CD4-positive, alpha-beta T cell treated with Interleukin-6 at 100 ng/mL for 8 hours (primary cell): ENCODE results near the gene DUSP9.
"Not testable (repeated sequence)": the region's sequence is repeated elsewhere in the genome, so short reads cannot be mapped to it uniquely, and the experiment has no call there.

Experiments
- DNase-seq: peaks from one replicate; pipeline ENCODE4 v3.0.0-alpha.2; 2020; ENCODE audit warnings: mixed read lengths, low spot score

DUSP9 gene

GRCh38 chrX:153646620-153647373 is at the start of gene DUSP9:
DUSP9 (plus strand) TSS chrX:153647203; CDS start chrX:153647954, 751 bp downstream.
- no peak for DNase-seq

- no peak for DNase-seq
Observed at GRCh38 chrX:153598541-153599191, 48.3 kb upstream of the DUSP9 start, which contains the start of gene CCNQ. CCNQ (minus strand) TSS chrX:153599139; CDS start chrX:153599073, 66 bp downstream.

- DNase-seq: peak; percentile 89
Observed at GRCh38 chrX:153599192-153600031, 47.6 kb upstream of the DUSP9 start.

GRCh38 chrX:153600032-153600373 is 47.0 kb upstream of the DUSP9 start:
- no peak for DNase-seq

GRCh38 chrX:153600921-153601320 is 46.1 kb upstream of the DUSP9 start:
- no peak for DNase-seq

- no peak for DNase-seq
Observed at GRCh38 chrX:153601511-153602110, 45.4 kb upstream of the DUSP9 start.

GRCh38 chrX:153602601-153603000 is 44.4 kb upstream of the DUSP9 start:
- DNase-seq: no peak

- DNase-seq: no peak
Observed at GRCh38 chrX:153603131-153603656, 43.8 kb upstream of the DUSP9 start.

GRCh38 chrX:153604666-153605380 is 42.2 kb upstream of the DUSP9 start:
- DNase-seq: not testable (repeated sequence)

GRCh38 chrX:153606503-153606902 is 40.5 kb upstream of the DUSP9 start:
- no peak for DNase-seq

- DNase-seq: no peak
Observed at GRCh38 chrX:153608376-153608775, 38.6 kb upstream of the DUSP9 start.

GRCh38 chrX:153608806-153609205 is 38.2 kb upstream of the DUSP9 start:
- DNase-seq: no peak

GRCh38 chrX:153609917-153610835 is 36.8 kb upstream of the DUSP9 start:
- DNase-seq: peak; percentile 77

GRCh38 chrX:153610836-153611213 is 36.2 kb upstream of the DUSP9 start:
- DNase-seq: no peak

GRCh38 chrX:153611298-153612095 is 35.5 kb upstream of the DUSP9 start:
- no peak for DNase-seq

- DNase-seq: no peak
Observed at GRCh38 chrX:153612413-153612812, 34.6 kb upstream of the DUSP9 start.

GRCh38 chrX:153614818-153615217 is 32.2 kb upstream of the DUSP9 start:
- DNase-seq: no peak

GRCh38 chrX:153620576-153620975 is 26.4 kb upstream of the DUSP9 start:
- no peak for DNase-seq

GRCh38 chrX:153621949-153622598 is 24.9 kb upstream of the DUSP9 start:
- DNase-seq: no peak
